NCI-H748 (cell line): ENCODE results near the gene PHF21A.

ENCODE experiments used
- DNase-seq: peaks from one replicate; lab custom pipeline; 2025; ENCODE audit not compliant: unreplicated experiment; lab: John Stamatoyannopoulos, UW

Gene PHF21A

DNA sequence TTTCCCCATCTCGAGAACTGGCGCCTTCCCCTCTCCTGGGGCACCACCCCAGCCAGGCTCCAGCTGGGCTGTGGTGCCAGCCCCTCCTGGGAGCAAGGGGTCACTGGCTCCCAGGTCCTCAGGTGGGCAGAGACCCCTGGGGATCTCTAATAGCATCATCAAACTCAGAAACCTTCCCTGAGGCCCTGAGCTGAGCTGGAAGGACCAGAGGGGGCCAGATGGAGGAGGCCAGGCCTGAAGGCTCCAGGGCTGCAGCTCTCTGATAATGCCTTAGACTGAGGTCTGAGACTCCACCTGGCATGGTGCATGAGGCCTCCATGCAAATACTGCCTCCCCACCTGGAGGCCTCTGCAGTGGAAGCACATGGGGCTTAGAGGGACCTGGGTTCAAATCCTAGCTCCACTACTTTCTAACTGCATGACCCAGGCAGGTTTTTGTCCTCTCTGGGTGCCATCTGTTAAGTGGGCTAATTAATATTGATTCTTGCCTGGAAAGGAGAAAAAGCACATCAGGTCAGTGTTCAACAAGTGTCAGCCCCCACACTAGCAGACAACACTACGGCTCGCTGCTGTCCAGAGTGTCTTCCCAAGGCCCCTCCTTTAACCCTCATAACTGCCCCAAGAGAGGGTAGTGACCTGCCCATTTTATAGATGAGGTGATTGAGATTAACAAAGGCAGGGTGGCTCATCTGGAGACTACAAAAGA, 234.3 kb downstream of the PHF21A start:
- DNase-seq = no peak

DNA sequence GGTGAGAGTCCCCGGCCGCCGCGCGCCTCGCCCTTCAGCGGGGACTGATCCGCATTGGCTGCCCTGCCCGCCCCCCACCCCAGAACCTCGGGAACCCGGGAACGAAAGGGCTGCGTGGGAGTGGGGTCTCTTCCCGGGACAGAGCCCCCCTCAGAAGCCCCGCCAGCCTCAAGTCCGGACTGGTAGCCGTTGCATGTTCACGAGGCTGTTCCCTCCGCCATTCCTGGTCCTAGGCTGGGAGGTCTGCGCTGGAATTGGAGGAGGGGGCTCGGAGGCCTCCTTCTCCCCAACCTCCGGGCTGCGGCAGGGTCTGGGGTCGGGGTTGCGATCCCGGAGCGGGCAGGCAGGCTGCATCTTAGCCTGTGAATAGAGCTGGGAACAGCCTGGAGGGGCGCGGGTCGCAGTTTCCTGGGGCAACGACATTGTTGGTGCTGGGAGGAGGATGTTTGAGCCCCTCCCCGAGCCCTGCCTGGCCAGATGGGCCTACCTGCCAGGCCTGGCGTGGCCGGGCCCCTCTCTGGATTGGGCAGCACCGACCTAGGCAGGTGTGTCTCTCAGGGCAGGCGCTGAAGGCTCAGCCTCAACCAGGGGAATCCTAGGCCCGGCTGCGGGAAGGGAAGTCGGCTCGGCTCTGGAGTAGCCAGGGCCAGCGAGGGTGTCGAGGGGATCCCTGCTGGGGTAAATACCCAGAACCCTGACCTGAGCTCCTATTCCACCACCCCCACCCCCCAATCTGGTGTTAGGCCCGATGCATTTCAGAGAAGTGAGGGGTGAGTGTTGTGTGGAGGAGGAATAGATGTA, 235.1 kb downstream of the PHF21A start:
- DNase-seq = peak; percentile 71

DNA sequence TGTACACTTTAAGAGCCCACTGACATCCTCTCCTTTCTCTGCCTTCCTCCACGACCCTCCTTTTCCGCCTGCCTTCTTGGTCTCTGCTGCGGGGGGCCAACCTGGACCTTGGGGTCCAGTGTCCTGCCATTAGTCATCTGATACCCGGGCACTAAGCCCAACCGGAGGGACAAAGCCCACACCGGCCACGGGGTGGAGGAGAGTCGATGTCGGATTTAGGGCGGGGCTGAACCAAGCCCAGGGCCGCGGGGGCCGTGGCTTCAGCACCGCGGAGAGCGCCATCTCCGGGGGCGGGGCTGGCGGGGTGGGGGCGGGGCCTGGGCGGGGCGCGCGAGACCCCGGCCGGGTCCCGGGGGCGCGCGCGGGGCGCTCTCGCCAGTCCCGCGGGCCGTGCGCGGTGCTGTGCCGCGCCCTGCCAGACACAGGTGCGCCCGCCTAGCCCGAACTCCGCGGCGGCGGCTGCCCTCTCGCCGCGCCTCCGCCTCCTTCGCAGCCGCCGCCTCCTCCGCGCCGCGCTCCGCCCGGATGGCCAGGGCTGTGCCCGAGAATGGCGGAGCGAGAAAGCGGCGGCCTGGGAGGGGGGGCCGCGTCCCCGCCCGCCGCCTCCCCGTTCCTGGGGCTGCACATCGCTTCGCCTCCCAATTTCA, 235.9 kb downstream of the PHF21A start, which contains the start of gene MAPK8IP1:
Gene MAPK8IP1 (plus strand): TSS at position 378 of the 647 bp plus-strand sequence. CDS start 170 bp downstream, at position 548.
- peak; percentile 88 for DNase-seq

DNA sequence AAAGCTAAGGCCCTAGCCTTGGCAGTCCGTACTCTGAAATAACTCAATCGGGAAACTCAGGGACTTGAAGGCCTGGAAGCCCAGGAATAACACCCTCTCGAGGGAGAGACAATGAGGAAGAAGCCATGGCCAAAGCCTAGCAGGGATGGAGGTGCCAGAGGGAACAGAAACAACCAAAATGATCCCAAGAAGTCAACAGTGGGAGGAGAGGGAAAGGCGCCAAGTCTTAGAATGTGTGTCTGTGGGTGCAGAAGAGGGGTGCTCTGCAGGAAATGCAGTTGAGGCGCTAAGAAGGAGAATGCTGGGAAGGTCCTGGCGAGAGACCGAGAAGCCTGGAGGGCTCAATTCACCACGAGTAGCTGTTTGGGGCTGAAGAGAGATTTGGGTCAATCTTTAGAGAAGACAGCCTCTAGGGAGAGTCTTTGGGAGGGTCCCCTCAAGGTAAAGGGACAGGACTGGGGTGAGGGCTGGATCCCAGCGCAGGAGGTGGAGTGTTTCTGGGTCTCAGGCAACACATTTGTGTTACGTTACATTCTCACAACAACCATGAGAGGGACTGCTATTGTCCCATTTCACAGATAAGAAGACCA, 236.6 kb downstream of the PHF21A start:
- DNase-seq = no peak
